K562 (cell line): ENCODE measurements around the gene BRD7.

Experiments used
- ATF1 ChIP-seq, 2 experiments: fragments of 450-650 bp in 1 of 2; IDR thresholded peaks; 2 replicates each; pipeline ENCODE4 v1.6.1; 2016; ENCODE audit warnings: missing compliant biosample characterization in 1 of 2, missing genetic modification characterization in 1 of 2
- EWSR1 ChIP-seq: fragments of 450-650 bp; IDR thresholded peaks from 2 replicates; pipeline ENCODE4 v1.6.1; 2018; ENCODE audit warnings: borderline replicate concordance, mild to moderate bottlenecking, low read depth, moderate library complexity; ENCODE audit not compliant: partially characterized antibody
- EZH2 ChIP-seq: IDR thresholded peaks from 2 replicates; pipeline ENCODE4 v1.6.1; 2012; ENCODE audit warnings: low read depth, mild to moderate bottlenecking, inconsistent platforms, low read length, borderline replicate concordance
- HEY1 ChIP-seq: fragments of 250-450 bp; sonication (Bioruptor Pico); IDR thresholded peaks from 2 replicates; pipeline ENCODE4 v1.5.0; 2020; ENCODE audit warnings: mild to moderate bottlenecking, moderate library complexity, borderline replicate concordance
- KDM1A ChIP-seq, 2 experiments: fragments of 450-650 bp; IDR thresholded peaks; 2 replicates each; pipeline ENCODE4 v1.6.1; 2016; ENCODE audit warnings: mild to moderate bottlenecking in 2 of 2
- MAFK ChIP-seq: IDR thresholded peaks from 2 replicates; pipeline ENCODE4 v1.6.1; 2011; ENCODE audit warnings: low read length, improper control_type of control experiment
- NFE2L1 ChIP-seq: fragments of 450-650 bp; IDR thresholded peaks from 2 replicates; pipeline ENCODE4 v1.6.1; 2016; ENCODE audit warnings: missing genetic modification characterization, low read depth, mild to moderate bottlenecking, missing compliant biosample characterization, moderate library complexity, borderline replicate concordance
- SMC3 ChIP-seq: conservative IDR thresholded peaks from 2 replicates; pipeline ENCODE4 v1.6.1; 2011; ENCODE audit warnings: low read depth, low read length, improper control_type of control experiment; ENCODE audit not compliant: insufficient read depth
- TAF1 ChIP-seq: IDR thresholded peaks from 2 replicates; pipeline ENCODE4 v1.6.1; 2011; ENCODE audit warnings: mild to moderate bottlenecking, low read length, moderate library complexity; ENCODE audit not compliant: insufficient read depth, control insufficient read depth, severe bottlenecking; ENCODE audit errors: extremely low read depth
- ZBTB8A ChIP-seq: fragments of 450-650 bp; IDR thresholded peaks from 2 replicates; pipeline ENCODE4 v1.6.1; 2018; ENCODE audit warnings: mild to moderate bottlenecking, moderate library complexity; ENCODE audit not compliant: partially characterized antibody
- TF ChIP-seq, protein P1 (sequence below): fragments of 450-650 bp; formaldehyde crosslinking; IDR thresholded peaks from 2 replicates; pipeline ENCODE4 v1.4.0; 2020; ENCODE audit warnings: mild to moderate bottlenecking
- TF ChIP-seq, protein P2 (sequence below): IDR thresholded peaks from 2 replicates; pipeline ENCODE4 v1.6.1; 2016; ENCODE audit warnings: missing genetic modification characterization, missing compliant biosample characterization
- TF ChIP-seq, protein P3 (sequence below), 3 experiments: IDR thresholded peaks in 2 of 3; conservative IDR thresholded peaks in 1 of 3; 2 replicates each; pipeline ENCODE4 v1.5.1; 2011 to 2012; ENCODE audit warnings: low read length in 3 of 3, mild to moderate bottlenecking in 3 of 3, control low read depth in 2 of 3, improper control_type of control experiment in 1 of 3, inconsistent platforms in 1 of 3, low read depth in 1 of 3, mixed read lengths in 1 of 3, moderate library complexity in 1 of 3; ENCODE audit not compliant: insufficient read depth in 2 of 3

DNA sequence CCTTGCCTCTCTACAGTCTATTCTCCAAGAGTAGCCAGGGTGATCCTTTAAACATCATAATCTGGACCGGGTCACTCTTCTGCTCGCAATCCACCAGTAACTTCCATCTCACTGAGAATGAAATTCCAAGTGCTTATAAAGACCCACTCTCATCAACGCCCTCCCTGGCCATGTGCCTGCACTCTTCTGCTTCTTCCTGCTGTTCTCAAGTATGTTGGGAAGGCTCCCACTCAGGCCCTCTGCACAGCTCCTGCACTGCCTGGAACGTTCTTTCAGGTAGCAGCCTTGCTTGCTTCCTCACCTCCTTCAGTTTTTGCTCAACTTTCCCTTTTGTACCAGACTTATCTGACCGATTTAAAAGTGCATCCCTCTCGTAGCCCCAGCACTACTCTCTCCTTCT, 44.4 kb downstream of the BRD7 start:
- TF ChIP-seq, protein P1, sequence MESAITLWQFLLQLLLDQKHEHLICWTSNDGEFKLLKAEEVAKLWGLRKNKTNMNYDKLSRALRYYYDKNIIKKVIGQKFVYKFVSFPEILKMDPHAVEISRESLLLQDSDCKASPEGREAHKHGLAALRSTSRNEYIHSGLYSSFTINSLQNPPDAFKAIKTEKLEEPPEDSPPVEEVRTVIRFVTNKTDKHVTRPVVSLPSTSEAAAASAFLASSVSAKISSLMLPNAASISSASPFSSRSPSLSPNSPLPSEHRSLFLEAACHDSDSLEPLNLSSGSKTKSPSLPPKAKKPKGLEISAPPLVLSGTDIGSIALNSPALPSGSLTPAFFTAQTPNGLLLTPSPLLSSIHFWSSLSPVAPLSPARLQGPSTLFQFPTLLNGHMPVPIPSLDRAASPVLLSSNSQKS (CRISPR knock-in tag) = no peak
- no peak for TF ChIP-seq HEY1 (CRISPR knock-in tag)
- TF ChIP-seq, protein P2, sequence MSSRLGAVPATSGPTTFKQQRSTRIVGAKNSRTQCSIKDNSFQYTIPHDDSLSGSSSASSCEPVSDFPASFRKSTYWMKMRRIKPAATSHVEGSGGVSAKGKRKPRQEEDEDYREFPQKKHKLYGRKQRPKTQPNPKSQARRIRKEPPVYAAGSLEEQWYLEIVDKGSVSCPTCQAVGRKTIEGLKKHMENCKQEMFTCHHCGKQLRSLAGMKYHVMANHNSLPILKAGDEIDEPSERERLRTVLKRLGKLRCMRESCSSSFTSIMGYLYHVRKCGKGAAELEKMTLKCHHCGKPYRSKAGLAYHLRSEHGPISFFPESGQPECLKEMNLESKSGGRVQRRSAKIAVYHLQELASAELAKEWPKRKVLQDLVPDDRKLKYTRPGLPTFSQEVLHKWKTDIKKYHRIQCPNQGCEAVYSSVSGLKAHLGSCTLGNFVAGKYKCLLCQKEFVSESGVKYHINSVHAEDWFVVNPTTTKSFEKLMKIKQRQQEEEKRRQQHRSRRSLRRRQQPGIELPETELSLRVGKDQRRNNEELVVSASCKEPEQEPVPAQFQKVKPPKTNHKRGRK (tag) = no peak
- no peak for TF ChIP-seq NFE2L1 (tag)
- no peak for TF ChIP-seq SMC3
- TF ChIP-seq EWSR1 = no peak
- TF ChIP-seq EZH2 = no peak
- TF ChIP-seq, protein P3, sequence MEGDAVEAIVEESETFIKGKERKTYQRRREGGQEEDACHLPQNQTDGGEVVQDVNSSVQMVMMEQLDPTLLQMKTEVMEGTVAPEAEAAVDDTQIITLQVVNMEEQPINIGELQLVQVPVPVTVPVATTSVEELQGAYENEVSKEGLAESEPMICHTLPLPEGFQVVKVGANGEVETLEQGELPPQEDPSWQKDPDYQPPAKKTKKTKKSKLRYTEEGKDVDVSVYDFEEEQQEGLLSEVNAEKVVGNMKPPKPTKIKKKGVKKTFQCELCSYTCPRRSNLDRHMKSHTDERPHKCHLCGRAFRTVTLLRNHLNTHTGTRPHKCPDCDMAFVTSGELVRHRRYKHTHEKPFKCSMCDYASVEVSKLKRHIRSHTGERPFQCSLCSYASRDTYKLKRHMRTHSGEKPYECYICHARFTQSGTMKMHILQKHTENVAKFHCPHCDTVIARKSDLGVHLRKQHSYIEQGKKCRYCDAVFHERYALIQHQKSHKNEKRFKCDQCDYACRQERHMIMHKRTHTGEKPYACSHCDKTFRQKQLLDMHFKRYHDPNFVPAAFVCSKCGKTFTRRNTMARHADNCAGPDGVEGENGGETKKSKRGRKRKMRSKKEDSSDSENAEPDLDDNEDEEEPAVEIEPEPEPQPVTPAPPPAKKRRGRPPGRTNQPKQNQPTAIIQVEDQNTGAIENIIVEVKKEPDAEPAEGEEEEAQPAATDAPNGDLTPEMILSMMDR (IDR thresholded peaks at IDR 0.05 in 2 of 3, conservative IDR thresholded peaks at IDR 0.05 in 1 of 3; ENCODE audit: insufficient read depth in 2 of 3, low read depth in 1 of 3, low read length in 3 of 3) = no peak
- no peak for TF ChIP-seq MAFK
- TF ChIP-seq ZBTB8A = no peak
- TF ChIP-seq KDM1A (IDR thresholded peaks at IDR 0.05) = no peak
- no peak for TF ChIP-seq ATF1 (CRISPR knock-in tag; IDR thresholded peaks at IDR 0.05)
- no peak for TF ChIP-seq ATF1 (tag; IDR thresholded peaks at IDR 0.05)
- TF ChIP-seq TAF1 = no peak
